Central memory CD4-positive, alpha-beta T cell (primary cell): ENCODE measurements around the gene CERS3.
"Not testable (repeated sequence)": the region's sequence is repeated elsewhere in the genome, so short reads cannot be mapped to it uniquely, and the experiment has no call there.

Source experiments
- DNase-seq: peaks from one replicate; pipeline ENCODE4 v3.0.0; 2022

The CERS3 gene

GRCh38 chr15:100463515-100463914 is 65.2 kb downstream of the CERS3 start:
- no peak for DNase-seq

DNA sequence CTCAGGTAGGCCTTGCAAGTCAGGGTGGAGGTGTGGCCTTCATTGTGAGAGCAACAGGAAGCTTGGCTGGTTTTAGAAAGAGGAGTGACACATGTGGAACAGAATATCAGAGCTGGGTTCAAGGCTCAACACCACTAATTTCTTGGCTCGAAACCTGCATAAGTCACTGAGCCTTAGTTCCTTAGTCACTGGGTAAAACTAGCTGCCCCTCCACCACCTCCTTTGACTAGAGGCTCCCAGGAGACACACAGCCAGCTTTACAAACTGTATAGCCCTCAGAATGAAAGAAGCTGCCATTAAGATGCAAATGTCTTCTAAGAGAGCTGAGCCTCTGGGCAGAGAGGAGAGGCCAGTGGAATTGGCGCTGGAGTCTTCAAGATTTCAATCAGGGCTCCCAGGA is 67.7 kb downstream of the CERS3 start:
- DNase-seq = no peak

GRCh38 chr15:100457201-100457600 is 71.5 kb downstream of the CERS3 start:
- no peak for DNase-seq

- no peak for DNase-seq
These were observed 74.6 kb downstream of the CERS3 start for GRCh38 chr15:100454148-100454547.

DNA sequence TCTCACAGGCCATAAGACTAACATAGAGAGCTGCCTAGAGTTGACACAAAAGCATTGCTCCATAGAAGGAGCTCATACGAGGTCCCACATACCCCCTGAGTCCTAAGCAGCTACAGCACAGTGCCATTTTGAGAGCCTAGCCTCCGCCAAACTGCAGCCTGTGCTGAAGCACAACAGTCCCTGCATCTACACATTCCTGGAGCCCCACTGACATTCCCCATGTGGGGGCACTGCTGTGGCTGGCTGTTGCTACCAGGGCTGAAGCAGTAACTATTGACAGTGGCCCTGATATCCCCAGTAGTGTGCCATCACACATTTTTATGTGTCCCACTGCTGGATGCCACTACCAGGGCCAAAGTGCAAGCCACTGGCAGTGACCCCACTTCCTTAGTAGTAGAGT is 80.3 kb downstream of the CERS3 start:
- no peak for DNase-seq

DNA sequence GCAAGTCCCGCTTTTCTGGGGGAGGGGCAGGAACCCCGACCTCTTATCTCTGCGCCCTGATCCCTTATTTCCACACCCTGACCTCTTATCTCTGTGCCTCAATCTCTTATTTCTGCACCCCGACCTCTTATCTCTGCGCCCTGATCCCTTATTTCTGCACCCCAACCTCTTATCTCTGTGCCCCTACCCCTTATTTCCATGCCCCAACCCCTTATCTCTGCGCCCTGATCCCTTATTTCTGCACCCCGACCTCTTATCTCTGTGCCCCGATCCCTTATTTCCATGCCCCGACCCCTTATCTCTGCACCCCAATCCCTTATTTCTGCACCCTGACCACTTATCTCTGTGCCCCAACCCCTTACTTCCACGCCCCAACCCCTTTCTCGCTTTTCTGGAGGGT is 87.7 kb downstream of the CERS3 start:
- DNase-seq = not testable (repeated sequence)

GRCh38 chr15:100439514-100439913 is 89.2 kb downstream of the CERS3 start:
- DNase-seq = no peak

- no peak for DNase-seq
These were observed 90.2 kb downstream of the CERS3 start for GRCh38 chr15:100438570-100438969.

- DNase-seq = no peak
These were observed 91.5 kb downstream of the CERS3 start for GRCh38 chr15:100437261-100437660.

GRCh38 chr15:100434561-100434960 is 94.2 kb downstream of the CERS3 start:
- no peak for DNase-seq

DNA sequence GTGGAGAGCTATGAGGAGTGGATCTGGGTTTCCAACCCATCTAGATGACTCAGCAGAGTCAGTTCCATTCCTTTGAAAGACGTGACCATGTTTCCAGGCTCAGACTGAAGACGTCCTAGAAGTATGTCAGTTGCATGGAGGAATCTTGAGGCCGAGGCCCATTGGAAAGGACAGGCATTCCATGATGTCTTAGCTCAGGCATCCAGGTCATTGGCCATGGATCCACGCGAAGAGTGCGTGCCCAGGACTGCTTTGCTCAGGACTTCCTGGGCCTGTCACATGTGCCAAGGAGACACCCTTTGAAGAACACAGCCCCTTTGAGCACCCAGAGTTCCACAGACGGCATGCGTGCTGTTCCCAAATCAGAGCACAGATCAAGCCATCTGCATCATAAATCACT is 94.7 kb downstream of the CERS3 start:
- DNase-seq = no peak

GRCh38 chr15:100433304-100433703 is 95.4 kb downstream of the CERS3 start:
- no peak for DNase-seq

GRCh38 chr15:100430411-100430810 is 98.3 kb downstream of the CERS3 start:
- DNase-seq = no peak

- DNase-seq = no peak
These were observed 99.5 kb downstream of the CERS3 start for GRCh38 chr15:100429116-100429728.

GRCh38 chr15:100426937-100427336 is 101.8 kb downstream of the CERS3 start:
- DNase-seq = no peak

DNA sequence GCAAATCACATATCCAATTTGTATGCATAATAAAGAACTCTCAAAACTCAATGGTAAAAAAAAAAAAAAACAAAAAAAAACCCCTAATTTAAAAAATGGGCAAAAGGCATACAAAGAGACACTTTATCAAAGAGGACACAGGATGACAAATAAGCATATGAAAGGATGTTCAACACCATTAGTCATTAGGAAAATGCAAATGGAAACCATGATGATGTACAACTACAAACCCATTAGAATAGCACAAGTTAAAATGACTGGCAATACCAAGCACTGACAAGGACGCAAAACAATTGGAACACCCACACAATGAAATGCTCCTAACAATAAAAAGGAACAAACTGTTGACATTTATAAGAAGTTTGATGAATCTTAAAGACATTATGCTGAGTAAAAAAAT is 123.6 kb downstream of the CERS3 start:
- DNase-seq = no peak

DNA sequence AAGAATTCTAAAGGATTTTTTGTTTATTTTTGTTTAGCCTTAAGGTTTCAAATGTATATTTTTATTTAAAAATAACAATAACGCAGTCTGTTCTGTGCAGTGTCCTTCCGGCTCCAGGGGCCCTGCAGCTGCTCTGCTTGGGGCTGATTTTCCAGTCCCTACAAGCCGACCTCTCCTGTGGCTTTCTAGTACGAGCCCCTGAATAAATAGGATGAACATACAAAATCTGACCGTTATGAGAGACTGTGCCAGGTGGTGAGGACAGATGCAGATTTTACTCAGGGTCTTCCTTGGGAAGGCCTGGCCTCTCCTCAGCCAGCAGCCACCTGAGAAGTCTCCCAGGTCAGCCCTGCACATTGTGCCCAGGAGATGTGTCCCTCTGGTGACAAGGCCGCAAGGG is 127.8 kb downstream of the CERS3 start:
- DNase-seq = no peak

DNA sequence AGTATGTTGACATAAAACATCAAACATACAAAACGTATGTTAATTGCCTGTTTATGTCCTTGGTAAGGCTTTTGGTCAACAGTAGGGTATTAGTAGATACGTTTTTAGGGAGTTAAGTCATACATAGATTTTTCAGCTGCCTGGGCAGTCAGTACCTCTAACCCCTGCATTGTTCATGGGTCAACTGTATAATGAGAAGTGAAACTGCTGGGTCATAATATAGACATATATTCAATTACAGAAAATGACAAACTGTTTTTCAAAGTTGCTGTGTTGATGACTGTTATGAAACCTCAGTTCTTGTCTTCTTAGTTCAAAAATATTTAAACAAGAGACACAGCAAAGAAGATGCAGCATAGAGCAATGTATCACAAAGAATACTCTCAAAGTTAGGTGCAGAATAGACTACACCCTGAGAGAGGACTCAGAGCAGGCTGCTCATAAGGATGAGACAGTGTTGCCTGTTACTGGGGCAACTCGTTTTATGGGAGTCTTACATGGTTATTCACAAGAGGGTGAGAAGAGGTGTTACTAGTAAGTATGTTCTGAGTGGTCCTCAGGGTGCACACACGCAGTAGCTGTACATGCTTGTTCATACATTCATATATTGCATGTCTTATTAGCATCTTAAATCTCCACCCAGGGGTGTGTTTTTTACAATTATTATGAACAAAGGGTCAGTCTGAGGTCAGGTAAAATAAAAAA is 133.9 kb downstream of the CERS3 start:
- no peak for DNase-seq

GRCh38 chr15:100393008-100393407 is 135.7 kb downstream of the CERS3 start:
- DNase-seq = no peak

DNA sequence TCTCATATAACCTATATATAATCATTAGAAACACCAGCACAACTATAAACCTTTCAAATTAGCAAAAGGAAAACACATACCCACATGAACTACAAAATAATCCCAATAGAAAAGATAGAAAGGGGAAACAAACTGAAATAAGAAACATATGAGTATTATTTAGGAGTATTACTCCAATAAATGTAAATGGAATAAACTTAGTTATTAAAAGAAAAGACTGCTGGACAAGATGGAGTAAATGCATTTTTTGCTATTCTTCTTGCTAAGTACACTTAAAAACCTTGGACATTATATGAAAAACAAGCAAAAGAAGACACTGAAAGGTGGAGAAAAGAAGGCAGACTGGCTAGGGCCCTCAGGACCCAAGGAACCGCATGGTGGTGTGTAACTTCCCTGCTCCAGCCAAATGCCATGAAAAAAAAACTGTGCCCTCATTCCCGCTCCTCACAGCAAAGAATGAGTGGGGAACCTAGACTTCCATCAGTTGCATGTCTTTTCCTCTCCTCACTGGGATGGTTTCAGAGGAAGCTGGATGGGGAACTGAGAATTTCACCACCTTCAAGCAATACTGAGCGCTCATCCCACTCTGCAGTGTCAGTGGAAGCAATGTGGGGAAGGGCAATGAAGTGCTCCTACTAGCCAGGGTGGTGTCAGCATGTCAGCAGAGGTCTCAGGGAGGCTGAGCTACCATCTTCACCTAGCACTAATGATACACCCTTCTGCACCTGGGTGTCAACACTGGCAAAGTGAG is 143.3 kb downstream of the CERS3 start:
- no peak for DNase-seq

GRCh38 chr15:100384108-100384410 is 144.7 kb downstream of the CERS3 start:
- no peak for DNase-seq

GRCh38 chr15:100383302-100384107 is 145.2 kb downstream of the CERS3 start:
- peak; percentile 18 for DNase-seq

- no peak for DNase-seq
These were observed 154.8 kb downstream of the CERS3 start for GRCh38 chr15:100373942-100374341.
